DMS53 treated with DMSO at 0.1 percent for 48 hours (cell line): ENCODE results near the gene FSD2.
A peak's percentile ranks its signal among the peaks of the same experiment; 100 is the strongest.
"Not testable (repeated sequence)": the region's sequence is repeated elsewhere in the genome, so short reads cannot be mapped to it uniquely, and the experiment has no call there.

Experiments used
- DNase-seq: peaks from one replicate; lab custom pipeline; 2025; ENCODE audit not compliant: unreplicated experiment; lab: John Stamatoyannopoulos, UW

The FSD2 gene

GRCh38 chr15:82831894-82832600 is 26.2 kb upstream of the FSD2 start:
- DNase-seq, result no peak

GRCh38 chr15:82830427-82831173 is 24.7 kb upstream of the FSD2 start:
- no peak for DNase-seq

GRCh38 chr15:82829234-82829633 is 23.4 kb upstream of the FSD2 start:
- DNase-seq, result no peak

- DNase-seq, result no peak
Measured at GRCh38 chr15:82828075-82828474, 22.2 kb upstream of the FSD2 start.

GRCh38 chr15:82823049-82823448 is 17.2 kb upstream of the FSD2 start:
- no peak for DNase-seq

- not testable (repeated sequence) for DNase-seq
Measured at GRCh38 chr15:82821851-82822250, 16.0 kb upstream of the FSD2 start.

- DNase-seq, result not testable (repeated sequence)
Measured at GRCh38 chr15:82821396-82821795, 15.5 kb upstream of the FSD2 start.

- DNase-seq, result no peak
Measured at GRCh38 chr15:82820128-82820527, 14.3 kb upstream of the FSD2 start.

- DNase-seq, result no peak
Measured at GRCh38 chr15:82812994-82813393, 7.1 kb upstream of the FSD2 start.

GRCh38 chr15:82810890-82811426 is 5.1 kb upstream of the FSD2 start:
- DNase-seq, result no peak

GRCh38 chr15:82810061-82810889 is 4.4 kb upstream of the FSD2 start:
- peak; percentile 5 for DNase-seq

- peak; percentile 93 for DNase-seq
Measured at GRCh38 chr15:82809308-82810060, 3.6 kb upstream of the FSD2 start, which contains the start of gene WHAMM. WHAMM (plus strand) TSS chr15:82809628; CDS start chr15:82809727, 99 bp downstream.

- peak; percentile 7 for DNase-seq
Measured at GRCh38 chr15:82808634-82809041, 2.8 kb upstream of the FSD2 start.

GRCh38 chr15:82807920-82808633 is 2.2 kb upstream of the FSD2 start:
- no peak for DNase-seq

GRCh38 chr15:82804575-82804949 is 1.3 kb downstream of the FSD2 start:
- DNase-seq, result no peak

GRCh38 chr15:82803793-82804574 is 1.9 kb downstream of the FSD2 start:
- no peak for DNase-seq

- no peak for DNase-seq
Measured at GRCh38 chr15:82802497-82802896, 3.4 kb downstream of the FSD2 start.

GRCh38 chr15:82799183-82799841 is 6.6 kb downstream of the FSD2 start:
- no peak for DNase-seq
